ENCODE results near the gene WDR74.

GRCh38 chr11:62882431-62882749, 43.0 kb upstream of the WDR74 start:
- no peak for TF ChIP-seq POLR2A (IDR thresholded peaks at IDR 0.05; ENCODE audit: extremely low read depth, insufficient read length)
- no peak for TF ChIP-seq CTCF (IDR thresholded peaks at IDR 0.05; ENCODE audit: low read depth, low read length)
- no peak for TF ChIP-seq MAX (IDR thresholded peaks at IDR 0.05; ENCODE audit: low read depth, low read length)

Data from NB4 (cell line).